Endothelial cell of umbilical vein (primary cell): ENCODE measurements around the gene ACSS2. TPM values are rescaled to one million over a fixed set of nuclear protein-coding genes. Genes with fewer than 3 reads are reported as not detected.

ENCODE experiments used
- BruUV-seq: library from RNA; stranded (reverse); fragments of 400-500 nt; replicated peaks from 2 replicates; lab custom pipeline; 2021; lab: Mats Ljungman, UMichigan
- CTCF ChIA-PET: fragments of 300-600, 350-600 bp; sonication (Branson Sonifier 250); formaldehyde crosslinking; loops from one replicate; lab custom pipeline; 2021; ENCODE audit warnings: antibody characterized with exemption, inconsistent platforms; lab: Charles Lee
- POLR2A ChIA-PET: fragments of 300-600, 350-600 bp; sonication (Branson Sonifier 250); formaldehyde crosslinking; loops from one replicate; lab custom pipeline; 2021; ENCODE audit warnings: antibody characterized with exemption, inconsistent platforms; lab: Charles Lee
- DNase-seq: peaks from one replicate; pipeline ENCODE4 v3.0.0-alpha.2; 2011; ENCODE audit warnings: low read depth, low spot score
- FAIRE-seq: peaks from 2 replicates; lab custom pipeline; 2011; peaks lifted over from hg19 to GRCh38; lab: Jason Lieb, UNC
- H2AFZ ChIP-seq: 2 replicates; pipeline ENCODE4 v1.6.0; 2012; ENCODE audit warnings: low read depth, low read length, control low read depth, inconsistent platforms
- H3K27ac ChIP-seq: 2 replicates; pipeline ENCODE4 v1.5.1; 2011; ENCODE audit warnings: low read depth, mild to moderate bottlenecking, control low read depth, low read length, moderate library complexity; ENCODE audit not compliant: insufficient read depth
- H3K27me3 ChIP-seq, 2 experiments: 2 replicates each; pipeline versions ENCODE4 v1.6.0 to v1.6.1; 2011; ENCODE audit warnings: low read length in 2 of 2, mixed read lengths in 1 of 2; ENCODE audit not compliant: control insufficient read depth in 2 of 2, insufficient read depth in 2 of 2
- H3K36me3 ChIP-seq, 2 experiments: 2 replicates in 1 of 2; 3 replicates in 1 of 2; pipeline ENCODE4 v1.5.1; 2011; ENCODE audit warnings: low read length in 2 of 2, mild to moderate bottlenecking in 1 of 2, moderate library complexity in 1 of 2; ENCODE audit not compliant: control insufficient read depth in 2 of 2, insufficient read depth in 2 of 2; ENCODE audit errors: extremely low read depth in 1 of 2
- H3K4me1 ChIP-seq: 3 replicates; pipeline ENCODE4 v1.5.1; 2011; ENCODE audit warnings: mild to moderate bottlenecking, low read length; ENCODE audit not compliant: control insufficient read depth, insufficient read depth; ENCODE audit errors: extremely low read depth
- H3K4me2 ChIP-seq: 2 replicates; pipeline ENCODE4 v1.6.1; 2011; ENCODE audit warnings: low read length, control low read depth, mixed read lengths; ENCODE audit not compliant: insufficient read depth
- H3K4me3 ChIP-seq, 3 experiments: fragments of 200-600 bp in 1 of 3; sonication (generic), shearing (Covaris generic) in 1 of 3; replicated peaks in 1 of 3; 2 replicates each; pipeline ENCODE4 v1.5.1; 2011 to 2016; ENCODE audit warnings: control low read depth in 3 of 3, low read length in 3 of 3, mild to moderate bottlenecking in 2 of 3, inconsistent platforms in 1 of 3, low read depth in 1 of 3, moderate library complexity in 1 of 3; ENCODE audit not compliant: insufficient read depth in 1 of 3
- H3K79me2 ChIP-seq: 2 replicates; pipeline ENCODE4 v1.6.0; 2012; ENCODE audit warnings: low read length, inconsistent platforms; ENCODE audit not compliant: control insufficient read depth, insufficient read depth
- H3K9ac ChIP-seq: replicated peaks from 2 replicates; pipeline ENCODE3; 2011; ENCODE audit warnings: low read length, control low read depth; ENCODE audit not compliant: insufficient read depth; ENCODE audit errors: extremely low read depth
- H3K9me1 ChIP-seq: replicated peaks from 3 replicates; pipeline ENCODE4 v1.6.0; 2011; ENCODE audit warnings: mild to moderate bottlenecking, low read length; ENCODE audit not compliant: control insufficient read depth, insufficient read depth; ENCODE audit errors: extremely low read depth
- H3K9me3 ChIP-seq: replicated peaks from 2 replicates; pipeline ENCODE4 v1.5.1; 2012; ENCODE audit warnings: low read length, inconsistent platforms; ENCODE audit not compliant: control insufficient read depth, insufficient read depth
- H4K20me1 ChIP-seq: replicated peaks from 2 replicates; pipeline ENCODE3; 2011; ENCODE audit warnings: mild to moderate bottlenecking, low read length; ENCODE audit not compliant: control insufficient read depth, insufficient read depth; ENCODE audit errors: extremely low read depth
- EZH2 ChIP-seq: IDR thresholded peaks from 2 replicates; pipeline ENCODE4 v1.6.1; 2012; ENCODE audit warnings: borderline replicate concordance, low read depth, mild to moderate bottlenecking, moderate library complexity, low read length, inconsistent platforms; ENCODE audit not compliant: severe bottlenecking
- FOS ChIP-seq: IDR thresholded peaks from 2 replicates; pipeline ENCODE4 v1.6.1; 2011; ENCODE audit warnings: mild to moderate bottlenecking, low read length, moderate library complexity, borderline replicate concordance; ENCODE audit not compliant: insufficient read depth
- GATA2 ChIP-seq: IDR thresholded peaks from 2 replicates; pipeline ENCODE4 v1.7.0; 2011; ENCODE audit warnings: low read depth, mild to moderate bottlenecking, moderate library complexity, mixed read lengths, low read length; ENCODE audit not compliant: insufficient read length, insufficient read depth
- JUN ChIP-seq: IDR thresholded peaks from 2 replicates; pipeline ENCODE4 v1.6.1; 2011; ENCODE audit warnings: borderline replicate concordance, low read depth; ENCODE audit not compliant: insufficient read length, insufficient read depth
- MYC ChIP-seq: IDR thresholded peaks from one replicate; pipeline ENCODE4 v1.6.1; 2011; ENCODE audit warnings: mild to moderate bottlenecking, low read depth, low read length
- POLR2A ChIP-seq: IDR thresholded peaks from 2 replicates; pipeline ENCODE4 v1.6.1; 2012; ENCODE audit warnings: low read depth, mild to moderate bottlenecking, control low read depth, low read length
- POLR2AphosphoS5 ChIP-seq: IDR thresholded peaks from 2 replicates; pipeline ENCODE4 v1.6.1; 2012; ENCODE audit warnings: low read depth, mild to moderate bottlenecking, control low read depth, low read length, moderate library complexity; ENCODE audit not compliant: insufficient read depth
- dilution Hi-C: fragments of 300-500 bp; cut with MboI; formaldehyde crosslinking; loops from one replicate; pipeline ENCODE4 v1.15.0; 2019; ENCODE audit warnings: low sequenced_read_pairs; ENCODE audit not compliant: extremely low pct_ligation_motif_present
- intact Hi-C: fragments of 100-400 bp; cut with micrococcal nuclease; formaldehyde crosslinking; loops from one replicate; pipeline ENCODE4 v1.10.0; 2022
- polyA plus RNA-seq, 4 experiments: library from polyadenylated mRNA; depleted of rRNA in 3 of 4; stranded (reverse) in 3 of 4; unstranded in 1 of 4; fragments of >200 nt; gene quantifications; 2 replicates each; pipeline versions ENCODE4 v1.2.1 to v1.2.3, GENCODE V29; 2011 to 2012; ENCODE audit warnings: missing spikeins in 1 of 4
- total RNA-seq: library from RNA; stranded (reverse); gene quantifications from 2 replicates; pipeline ENCODE4 v1.2.3, GENCODE V29; 2021
- TF ChIP-seq, protein P1 (sequence below), 2 donors: IDR thresholded peaks; 1 replicate in 1 of 2; 2 replicates in 1 of 2; pipeline ENCODE4 v1.5.1; 2011; ENCODE audit warnings: low read length in 2 of 2, mild to moderate bottlenecking in 2 of 2, moderate library complexity in 2 of 2, control low read depth in 1 of 2, inconsistent platforms in 1 of 2, low read depth in 1 of 2; ENCODE audit not compliant: insufficient read depth in 1 of 2; ENCODE audit errors: extremely low read depth in 1 of 2
- TF ChIP-seq, protein P2 (sequence below): IDR thresholded peaks from 2 replicates; pipeline ENCODE4 v1.6.1; 2011; ENCODE audit not compliant: insufficient read depth, insufficient read length

The ACSS2 gene
- total and polyA plus RNA-seq, 2 donors (not counting 3 experiments of a cell fraction or from before 2014, with no cell fraction given): 40.7 to 42.3 TPM

DNA sequence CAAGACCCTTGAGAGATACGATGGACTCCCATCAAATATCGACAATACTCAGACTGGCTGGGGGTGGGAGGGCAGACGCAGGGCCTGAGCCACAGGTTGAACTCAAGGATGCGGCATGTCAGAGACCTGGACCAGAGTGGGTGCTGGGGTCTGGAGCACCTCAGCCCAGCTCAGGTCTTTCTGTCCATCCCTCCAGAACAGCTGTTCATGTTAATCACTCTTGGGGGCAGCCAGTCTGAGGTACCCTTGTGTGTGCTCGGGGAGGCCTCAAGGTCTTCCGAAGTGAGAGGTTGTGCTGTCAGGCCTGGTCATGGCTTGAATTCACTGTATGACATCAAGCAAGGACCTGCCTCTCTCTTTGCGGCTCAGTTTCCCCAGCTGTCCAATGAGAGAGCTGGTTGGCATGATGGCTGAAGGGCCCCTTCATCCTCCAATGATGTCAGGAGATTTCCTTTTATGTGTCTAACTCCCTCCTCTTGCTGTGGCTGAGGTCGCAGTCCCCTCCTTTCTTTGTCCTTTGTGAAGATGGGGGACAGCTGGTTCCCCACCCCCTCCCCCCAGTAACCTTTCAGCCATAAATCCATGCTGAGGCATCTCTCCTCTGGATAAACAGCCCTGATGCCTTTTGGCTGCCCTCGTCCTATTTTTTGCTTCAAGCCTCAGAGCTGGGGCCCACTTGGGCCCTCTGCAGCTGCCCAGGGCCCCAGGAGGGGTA lies 94.6 kb downstream of the ACSS2 start:
- CTCF ChIA-PET: interaction anchor here (1.0 to 2.1 kb wide), 5 partner anchors 13 to 96 kb away, joined by 3 to 8 read pairs (median 3); partner anchors contain the start of gene MYH7B
- intact Hi-C loops (no loop called here), dilution Hi-C loops (no loop called here)
- no peaks in the 10 kb centered on the region for H4K20me1 ChIP-seq
- H3K9ac ChIP-seq: no peak overlapping the region
- H3K27ac ChIP-seq: no peak overlapping the region
- FAIRE-seq: no peak
- BruUV-seq: no TSS peak
- no peaks in the 10 kb centered on the region for H3K79me2 ChIP-seq
- POLR2A ChIA-PET: no interaction called here
- H3K27me3 ChIP-seq: no peaks in the 10 kb centered on the region
- no peak overlapping the region for H2AFZ ChIP-seq
- no peak overlapping the region for H3K4me2 ChIP-seq
- H3K4me1 ChIP-seq: no peaks in the 10 kb centered on the region
- H3K9me1 ChIP-seq: no peaks in the 10 kb centered on the region
- DNase-seq: no peak
- H3K36me3 ChIP-seq: no peaks in the 10 kb centered on the region
- TF ChIP-seq FOS (no peak), POLR2A (no peak), JUN (no peak), EZH2 (no peak), MYC (no peak), POLR2AphosphoS5 (no peak), GATA2 (no peak)
- TF ChIP-seq, protein P1, sequence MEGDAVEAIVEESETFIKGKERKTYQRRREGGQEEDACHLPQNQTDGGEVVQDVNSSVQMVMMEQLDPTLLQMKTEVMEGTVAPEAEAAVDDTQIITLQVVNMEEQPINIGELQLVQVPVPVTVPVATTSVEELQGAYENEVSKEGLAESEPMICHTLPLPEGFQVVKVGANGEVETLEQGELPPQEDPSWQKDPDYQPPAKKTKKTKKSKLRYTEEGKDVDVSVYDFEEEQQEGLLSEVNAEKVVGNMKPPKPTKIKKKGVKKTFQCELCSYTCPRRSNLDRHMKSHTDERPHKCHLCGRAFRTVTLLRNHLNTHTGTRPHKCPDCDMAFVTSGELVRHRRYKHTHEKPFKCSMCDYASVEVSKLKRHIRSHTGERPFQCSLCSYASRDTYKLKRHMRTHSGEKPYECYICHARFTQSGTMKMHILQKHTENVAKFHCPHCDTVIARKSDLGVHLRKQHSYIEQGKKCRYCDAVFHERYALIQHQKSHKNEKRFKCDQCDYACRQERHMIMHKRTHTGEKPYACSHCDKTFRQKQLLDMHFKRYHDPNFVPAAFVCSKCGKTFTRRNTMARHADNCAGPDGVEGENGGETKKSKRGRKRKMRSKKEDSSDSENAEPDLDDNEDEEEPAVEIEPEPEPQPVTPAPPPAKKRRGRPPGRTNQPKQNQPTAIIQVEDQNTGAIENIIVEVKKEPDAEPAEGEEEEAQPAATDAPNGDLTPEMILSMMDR (IDR thresholded peaks at IDR 0.05; ENCODE audit: extremely low read depth in 1 of 2, insufficient read depth in 1 of 2, low read depth in 1 of 2, low read length in 2 of 2): no peak
- TF ChIP-seq, protein P2, sequence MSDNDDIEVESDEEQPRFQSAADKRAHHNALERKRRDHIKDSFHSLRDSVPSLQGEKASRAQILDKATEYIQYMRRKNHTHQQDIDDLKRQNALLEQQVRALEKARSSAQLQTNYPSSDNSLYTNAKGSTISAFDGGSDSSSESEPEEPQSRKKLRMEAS: no peak
- H3K9me3 ChIP-seq: no peaks in the 10 kb centered on the region
- H3K4me3 ChIP-seq: no peak overlapping the region
